Measurements from ENCODE around the gene GUCY1A2. TPM values are rescaled to one million over a fixed set of nuclear protein-coding genes. Genes with fewer than 3 reads are reported as not detected.

Gene GUCY1A2
- total RNA-seq, 5 donors from 2014 or later (not counting 1 experiment from before 2014, with no cell fraction given): 0.03 to 0.18 (median 0.09) TPM

DNA sequence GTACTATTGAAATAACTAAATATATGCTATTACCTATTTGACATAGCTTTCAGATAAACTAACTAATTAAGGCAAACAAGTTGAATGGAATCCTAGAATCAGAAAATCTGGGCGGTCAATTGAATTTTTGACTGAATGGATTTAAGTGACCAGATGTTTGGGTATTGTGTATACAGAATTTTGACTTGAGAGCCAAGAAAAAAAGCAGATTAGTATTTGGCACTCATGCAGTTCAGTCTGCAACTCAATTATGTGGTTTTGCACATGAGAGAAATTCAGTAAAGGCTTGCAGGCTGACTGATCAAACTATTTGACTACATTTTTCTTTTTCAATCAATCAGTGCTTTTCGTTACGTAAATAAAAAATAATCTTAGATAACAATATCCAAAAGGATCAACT is 254.8 kb downstream of the GUCY1A2 start:
- Mint-ChIP-seq H3K9me3 (peaks cover 0 to 16% (median 2%) of the 10 kb centered on the region in 3 donors), H3K4me3 (no peak overlapping the region), H3K4me1 (no peaks in the 10 kb centered on the region), H3K27me3 (no peaks in the 10 kb centered on the region), H3K36me3 (no peaks in the 10 kb centered on the region), H3K27ac (no peak overlapping the region)
- ATAC-seq (replicated peaks in 1 of 4) (no peak), DNase-seq (no peak)
- ChIA-PET CTCF (no interaction called here), POLR2A (no interaction called here)
- Histone ChIP-seq H3K9me3 (no peaks in the 10 kb centered on the region), H3K27ac (ENCODE audit: low read length) (no peak overlapping the region), H3K4me1 (ENCODE audit: control insufficient read depth in 1 of 2, extremely low read depth in 1 of 2, insufficient read depth in 2 of 2, low read length in 2 of 2) (no peaks in the 10 kb centered on the region), H3K27me3 (replicated peaks in 1 of 2; ENCODE audit: control insufficient read depth in 2 of 2, extremely low read depth in 1 of 2, insufficient read depth in 2 of 2, low read length in 1 of 2) (no peaks in the 10 kb centered on the region), H3K4me3 (ENCODE audit: control insufficient read depth in 1 of 2, extremely low read depth in 1 of 2, low read length in 1 of 2) (no peak overlapping the region), H3K36me3 (ENCODE audit: control insufficient read depth in 2 of 2, extremely low read depth in 1 of 2, insufficient read depth in 1 of 2, low read length in 1 of 2) (no peaks in the 10 kb centered on the region)
- WGBS (ENCODE audit: insufficient coverage): no CpG with 5 or more reads among the region's 3 CpGs

DNA sequence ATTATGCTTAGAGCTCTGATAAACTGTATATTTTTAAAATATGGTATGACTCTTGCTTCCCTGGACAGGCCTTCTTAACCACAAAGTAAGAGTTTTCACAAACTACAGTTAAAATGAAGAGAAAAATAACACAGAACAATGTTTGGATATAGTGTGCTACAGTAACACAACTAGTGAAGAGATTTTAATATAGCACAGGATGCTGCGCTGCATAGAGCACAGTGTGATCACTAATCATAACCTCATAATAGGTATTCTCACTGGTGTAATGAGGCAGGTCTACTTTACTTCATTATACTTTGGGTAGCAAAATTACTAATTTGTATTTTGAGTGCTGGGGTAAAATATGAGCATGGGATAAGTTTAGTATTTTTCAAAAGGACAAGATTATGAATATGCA is 256.5 kb downstream of the GUCY1A2 start:
- H3K27ac Mint-ChIP-seq: no peak overlapping the region
- ChIA-PET POLR2A (no interaction called here), CTCF (no interaction called here)
- H3K36me3 Mint-ChIP-seq: no peaks in the 10 kb centered on the region
- ATAC-seq (replicated peaks in 1 of 4): no peak
- no CpG with 5 or more reads among the region's 1 CpG for WGBS (ENCODE audit: insufficient coverage)
- Histone ChIP-seq H3K27me3 (replicated peaks in 1 of 2; ENCODE audit: control insufficient read depth in 2 of 2, extremely low read depth in 1 of 2, insufficient read depth in 2 of 2, low read length in 1 of 2) (no peaks in the 10 kb centered on the region), H3K9me3 (no peaks in the 10 kb centered on the region), H3K27ac (ENCODE audit: low read length) (no peak overlapping the region), H3K4me3 (ENCODE audit: control insufficient read depth in 1 of 2, extremely low read depth in 1 of 2, low read length in 1 of 2) (no peak overlapping the region), H3K36me3 (ENCODE audit: control insufficient read depth in 2 of 2, extremely low read depth in 1 of 2, insufficient read depth in 1 of 2, low read length in 1 of 2) (no peaks in the 10 kb centered on the region), H3K4me1 (ENCODE audit: control insufficient read depth in 1 of 2, extremely low read depth in 1 of 2, insufficient read depth in 2 of 2, low read length in 2 of 2) (no peaks in the 10 kb centered on the region)
- no peaks in the 10 kb centered on the region for H3K27me3 Mint-ChIP-seq
- H3K9me3 Mint-ChIP-seq: peaks cover 2 to 22% (median 7%) of the 10 kb centered on the region in 3 donors
- DNase-seq: no peak
- H3K4me1 Mint-ChIP-seq: no peaks in the 10 kb centered on the region
- no peak overlapping the region for H3K4me3 Mint-ChIP-seq

DNA sequence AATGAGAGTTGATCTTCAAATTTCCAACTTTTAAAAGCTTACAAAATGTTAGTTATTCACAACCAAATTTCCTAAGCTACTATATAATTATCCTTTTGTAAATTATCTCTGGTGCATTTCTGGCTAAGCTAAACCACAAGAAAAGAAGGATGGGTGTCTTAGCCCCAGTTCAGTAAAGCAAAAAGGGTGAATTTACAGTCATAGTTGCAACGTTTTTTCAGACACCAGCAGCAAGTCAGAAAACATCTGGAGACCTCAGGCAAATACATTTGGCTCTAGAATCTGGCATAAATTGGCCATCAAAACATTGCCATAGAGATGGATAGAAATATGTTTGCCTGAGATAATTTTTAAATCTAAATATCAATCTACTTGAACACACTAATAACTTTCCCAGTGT is 257.0 kb downstream of the GUCY1A2 start:
- H3K27ac ChIP-seq (ENCODE audit: low read length): no peak overlapping the region
- Mint-ChIP-seq H3K9me3 (peaks cover 2 to 24% (median 8%) of the 10 kb centered on the region in 3 donors), H3K4me1 (no peaks in the 10 kb centered on the region), H3K27ac (no peak overlapping the region), H3K36me3 (no peaks in the 10 kb centered on the region), H3K27me3 (no peaks in the 10 kb centered on the region), H3K4me3 (no peak overlapping the region)
- no peaks in the 10 kb centered on the region for H3K36me3 ChIP-seq (ENCODE audit: control insufficient read depth in 2 of 2, extremely low read depth in 1 of 2, insufficient read depth in 1 of 2, low read length in 1 of 2)
- DNase-seq: no peak
- ChIA-PET POLR2A (no interaction called here), CTCF (no interaction called here)
- H3K9me3 ChIP-seq: no peaks in the 10 kb centered on the region
- ATAC-seq (replicated peaks in 1 of 4): no peak
- H3K4me3 ChIP-seq (ENCODE audit: control insufficient read depth in 1 of 2, extremely low read depth in 1 of 2, low read length in 1 of 2): no peak overlapping the region
- no peaks in the 10 kb centered on the region for H3K27me3 ChIP-seq (replicated peaks in 1 of 2; ENCODE audit: control insufficient read depth in 2 of 2, extremely low read depth in 1 of 2, insufficient read depth in 2 of 2, low read length in 1 of 2)
- 20% methylated on average over 1 of the region's 1 CpG for WGBS (ENCODE audit: insufficient coverage)
- no peaks in the 10 kb centered on the region for H3K4me1 ChIP-seq (ENCODE audit: control insufficient read depth in 1 of 2, extremely low read depth in 1 of 2, insufficient read depth in 2 of 2, low read length in 2 of 2)

DNA sequence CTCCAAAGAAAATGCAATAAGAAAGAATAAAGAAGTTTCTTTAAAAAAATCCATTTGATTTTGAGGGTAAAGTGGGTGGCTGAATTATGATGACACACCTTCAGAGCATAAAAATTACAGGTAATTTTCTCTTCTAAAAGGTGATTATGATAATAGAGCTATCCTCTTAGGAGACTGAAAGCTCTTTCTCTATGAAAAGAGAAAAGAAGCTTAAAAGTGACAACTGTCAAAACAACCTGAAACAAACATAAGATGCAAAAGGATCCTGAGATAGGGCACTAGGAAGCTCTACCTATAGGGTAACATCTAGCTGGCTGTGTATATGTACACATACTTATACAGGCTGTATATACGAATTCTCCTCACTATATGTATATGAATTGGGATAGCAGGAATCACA is 270.2 kb downstream of the GUCY1A2 start:
- ATAC-seq (replicated peaks in 1 of 4): no peak
- H3K4me1 ChIP-seq (ENCODE audit: control insufficient read depth in 1 of 2, extremely low read depth in 1 of 2, insufficient read depth in 2 of 2, low read length in 2 of 2): no peaks in the 10 kb centered on the region

DNA sequence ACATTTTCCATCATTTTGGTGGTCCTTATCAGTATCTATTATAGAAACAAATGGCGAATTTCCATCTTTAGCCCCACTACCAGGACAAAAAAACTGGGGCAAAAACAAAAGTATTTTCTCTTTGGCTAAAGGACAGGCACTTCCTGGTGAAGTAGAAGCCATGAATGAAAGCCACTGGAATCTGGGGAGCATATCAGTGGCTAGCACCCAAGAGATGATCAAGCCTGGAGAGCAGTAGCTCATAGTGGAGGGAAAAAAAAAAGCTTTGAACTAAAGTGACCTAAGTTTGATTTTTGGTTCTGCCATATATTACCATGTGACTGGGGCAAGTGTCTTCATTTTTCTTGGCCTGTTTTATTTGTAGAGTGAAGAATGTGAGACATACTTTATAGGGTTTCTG is 272.3 kb downstream of the GUCY1A2 start:
- H3K4me3 Mint-ChIP-seq: no peak overlapping the region
- no peaks in the 10 kb centered on the region for H3K4me1 Mint-ChIP-seq
- no peak for DNase-seq
- no peaks in the 10 kb centered on the region for H3K4me1 ChIP-seq (ENCODE audit: control insufficient read depth in 1 of 2, extremely low read depth in 1 of 2, insufficient read depth in 2 of 2, low read length in 2 of 2)
- ChIA-PET POLR2A (no interaction called here), CTCF (no interaction called here)
- no peaks in the 10 kb centered on the region for H3K36me3 ChIP-seq (ENCODE audit: control insufficient read depth in 2 of 2, extremely low read depth in 1 of 2, insufficient read depth in 1 of 2, low read length in 1 of 2)
- no peaks in the 10 kb centered on the region for H3K27me3 Mint-ChIP-seq
- no peaks in the 10 kb centered on the region for H3K9me3 ChIP-seq
- WGBS (ENCODE audit: insufficient coverage): no CpG with 5 or more reads among the region's 1 CpG
- H3K27ac ChIP-seq (ENCODE audit: low read length): no peak overlapping the region
- H3K36me3 Mint-ChIP-seq: no peaks in the 10 kb centered on the region
- peaks cover 8 to 20% (median 8%) of the 10 kb centered on the region in 3 donors for H3K9me3 Mint-ChIP-seq
- H3K4me3 ChIP-seq (ENCODE audit: control insufficient read depth in 1 of 2, extremely low read depth in 1 of 2, low read length in 1 of 2): no peak overlapping the region
- no peak overlapping the region for H3K27ac Mint-ChIP-seq
- H3K27me3 ChIP-seq (replicated peaks in 1 of 2; ENCODE audit: control insufficient read depth in 2 of 2, extremely low read depth in 1 of 2, insufficient read depth in 2 of 2, low read length in 1 of 2): no peaks in the 10 kb centered on the region
- no peak for ATAC-seq (replicated peaks in 1 of 4)

More for the DNA sequence above, 270.2 kb downstream of the GUCY1A2 start:
- CTCF ChIA-PET: no interaction called here
- Mint-ChIP-seq H3K4me1 (no peaks in the 10 kb centered on the region), H3K4me3 (no peak overlapping the region), H3K9me3 (peaks cover 4 to 20% (median 10%) of the 10 kb centered on the region in 3 donors), H3K36me3 (no peaks in the 10 kb centered on the region), H3K27ac (no peak overlapping the region), H3K27me3 (no peaks in the 10 kb centered on the region)
- no peaks in the 10 kb centered on the region for H3K36me3 ChIP-seq (ENCODE audit: control insufficient read depth in 2 of 2, extremely low read depth in 1 of 2, insufficient read depth in 1 of 2, low read length in 1 of 2)
- no peak overlapping the region for H3K4me3 ChIP-seq (ENCODE audit: control insufficient read depth in 1 of 2, extremely low read depth in 1 of 2, low read length in 1 of 2)
- POLR2A ChIA-PET: no interaction called here
- no peak overlapping the region for H3K27ac ChIP-seq (ENCODE audit: low read length)
- no peaks in the 10 kb centered on the region for H3K27me3 ChIP-seq (replicated peaks in 1 of 2; ENCODE audit: control insufficient read depth in 2 of 2, extremely low read depth in 1 of 2, insufficient read depth in 2 of 2, low read length in 1 of 2)
- no peak for DNase-seq
- WGBS (ENCODE audit: insufficient coverage): no CpG with 5 or more reads among the region's 1 CpG
- H3K9me3 ChIP-seq: no peaks in the 10 kb centered on the region

DNA sequence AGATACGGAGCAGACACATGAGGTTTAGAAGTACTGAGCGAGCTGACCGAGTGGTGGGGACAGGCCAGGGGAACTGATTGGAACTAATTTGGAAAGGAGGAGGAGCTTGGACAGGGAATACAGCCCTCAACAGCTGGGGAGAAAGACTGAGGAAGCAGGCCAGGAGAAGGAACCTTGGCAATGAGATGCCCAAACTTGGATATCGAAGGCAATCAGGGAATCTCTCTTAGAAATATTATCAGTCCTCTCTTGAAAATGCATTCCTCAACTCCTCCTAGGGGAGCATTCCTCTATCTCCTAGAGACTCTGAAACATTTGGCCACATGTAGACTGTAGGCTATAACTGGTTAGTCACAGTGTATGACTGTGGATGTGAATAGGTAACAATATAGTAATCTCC is 284.6 kb downstream of the GUCY1A2 start:
- no peaks in the 10 kb centered on the region for H3K4me1 ChIP-seq (ENCODE audit: control insufficient read depth in 1 of 2, extremely low read depth in 1 of 2, insufficient read depth in 2 of 2, low read length in 2 of 2)
- no peaks in the 10 kb centered on the region for H3K9me3 ChIP-seq
- Mint-ChIP-seq H3K9me3 (peaks cover 3 to 30% (median 20%) of the 10 kb centered on the region in 3 donors), H3K36me3 (no peaks in the 10 kb centered on the region), H3K4me1 (no peaks in the 10 kb centered on the region), H3K27ac (no peak overlapping the region), H3K4me3 (no peak overlapping the region), H3K27me3 (no peaks in the 10 kb centered on the region)
- DNase-seq: no peak
- H3K4me3 ChIP-seq (ENCODE audit: control insufficient read depth in 1 of 2, extremely low read depth in 1 of 2, low read length in 1 of 2): no peak overlapping the region
- H3K27me3 ChIP-seq (replicated peaks in 1 of 2; ENCODE audit: control insufficient read depth in 2 of 2, extremely low read depth in 1 of 2, insufficient read depth in 2 of 2, low read length in 1 of 2): no peaks in the 10 kb centered on the region
- H3K27ac ChIP-seq (ENCODE audit: low read length): no peak overlapping the region
- no peaks in the 10 kb centered on the region for H3K36me3 ChIP-seq (ENCODE audit: control insufficient read depth in 2 of 2, extremely low read depth in 1 of 2, insufficient read depth in 1 of 2, low read length in 1 of 2)
- CTCF ChIA-PET: no interaction called here
- ATAC-seq (replicated peaks in 1 of 4): no peak
- 78% methylated on average over 3 of the region's 4 CpGs for WGBS (ENCODE audit: insufficient coverage)
- POLR2A ChIA-PET: no interaction called here

DNA sequence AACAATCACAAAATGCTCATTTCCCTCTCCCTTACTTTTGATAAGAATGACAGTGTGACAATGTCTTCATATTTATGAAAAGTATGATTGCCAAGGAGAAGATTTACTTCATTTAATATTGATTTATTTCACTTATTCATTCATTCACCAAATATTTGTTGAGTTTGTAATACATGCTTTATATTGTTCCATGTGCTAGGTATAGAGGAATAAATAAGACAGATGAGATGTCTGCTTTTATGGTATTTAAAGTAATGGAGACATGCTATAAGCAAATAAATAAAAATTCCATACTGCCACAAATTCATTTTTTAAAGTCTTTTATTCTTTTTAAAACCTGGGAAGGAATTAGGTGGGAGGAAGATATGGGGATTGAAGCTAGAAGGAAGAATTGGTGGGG is 289.4 kb downstream of the GUCY1A2 start:
- Mint-ChIP-seq H3K4me1 (no peaks in the 10 kb centered on the region), H3K27ac (no peak overlapping the region), H3K36me3 (no peaks in the 10 kb centered on the region), H3K27me3 (no peaks in the 10 kb centered on the region), H3K9me3 (peaks cover 3 to 12% (median 11%) of the 10 kb centered on the region in 3 donors), H3K4me3 (no peak overlapping the region)
- Histone ChIP-seq H3K9me3 (no peaks in the 10 kb centered on the region), H3K27ac (ENCODE audit: low read length) (no peak overlapping the region), H3K36me3 (ENCODE audit: control insufficient read depth in 2 of 2, extremely low read depth in 1 of 2, insufficient read depth in 1 of 2, low read length in 1 of 2) (no peaks in the 10 kb centered on the region), H3K4me3 (ENCODE audit: control insufficient read depth in 1 of 2, extremely low read depth in 1 of 2, low read length in 1 of 2) (no peak overlapping the region), H3K27me3 (replicated peaks in 1 of 2; ENCODE audit: control insufficient read depth in 2 of 2, extremely low read depth in 1 of 2, insufficient read depth in 2 of 2, low read length in 1 of 2) (no peaks in the 10 kb centered on the region), H3K4me1 (ENCODE audit: control insufficient read depth in 1 of 2, extremely low read depth in 1 of 2, insufficient read depth in 2 of 2, low read length in 2 of 2) (no peaks in the 10 kb centered on the region)
- DNase-seq (no peak), ATAC-seq (replicated peaks in 1 of 4) (no peak)
- ChIA-PET POLR2A (no interaction called here), CTCF (no interaction called here)
